ENCODE results near the gene LOXL4. TPM values are rescaled to one million over a fixed set of nuclear protein-coding genes. Genes with fewer than 3 reads are reported as not detected.
"Not testable (repeated sequence)": the region's sequence is repeated elsewhere in the genome, so short reads cannot be mapped to it uniquely, and the experiment has no call there.

Gene LOXL4
- total RNA-seq, 1 donor from 2014 or later: 0.55 TPM

- no peak for DNase-seq (ENCODE audit: low spot score)
- no peak for ATAC-seq
These were observed 20.0 kb downstream of the LOXL4 start for GRCh38 chr10:98248018-98248417.

GRCh38 chr10:98246911-98247805, 20.8 kb downstream of the LOXL4 start:
- no peak for DNase-seq (ENCODE audit: low spot score)
- no peak for ATAC-seq

GRCh38 chr10:98244586-98244985, 23.4 kb downstream of the LOXL4 start:
- DNase-seq (ENCODE audit: low spot score) (no peak), ATAC-seq (no peak)

GRCh38 chr10:98244141-98244540, 23.9 kb downstream of the LOXL4 start:
- no peak for DNase-seq (ENCODE audit: low spot score)
- ATAC-seq: no peak

GRCh38 chr10:98242823-98243222, 25.2 kb downstream of the LOXL4 start:
- no peak for DNase-seq (ENCODE audit: low spot score)
- peak; percentile 33 for ATAC-seq

- DNase-seq (ENCODE audit: low spot score): no peak
- ATAC-seq: no peak
These were observed 27.5 kb downstream of the LOXL4 start for GRCh38 chr10:98240524-98240923.

- ATAC-seq (no peak), DNase-seq (ENCODE audit: low spot score) (no peak)
These were observed 29.6 kb downstream of the LOXL4 start for GRCh38 chr10:98238391-98238790.

- no peak for DNase-seq (ENCODE audit: low spot score)
- ATAC-seq: no peak
These were observed 31.1 kb downstream of the LOXL4 start for GRCh38 chr10:98236862-98237261.

GRCh38 chr10:98235846-98236245, 32.1 kb downstream of the LOXL4 start:
- DNase-seq (ENCODE audit: low spot score): no peak
- no peak for ATAC-seq

- ATAC-seq: no peak
- DNase-seq (ENCODE audit: low spot score): no peak
These were observed 36.6 kb downstream of the LOXL4 start for GRCh38 chr10:98231417-98231816.

- DNase-seq (ENCODE audit: low spot score); ATAC-seq: not testable (repeated sequence)
These were observed 39.7 kb downstream of the LOXL4 start for GRCh38 chr10:98228266-98228665.

- not testable (repeated sequence) for DNase-seq (ENCODE audit: low spot score); ATAC-seq
These were observed 40.3 kb downstream of the LOXL4 start for GRCh38 chr10:98227713-98228112.

- ATAC-seq (no peak), DNase-seq (ENCODE audit: low spot score) (no peak)
These were observed 41.4 kb downstream of the LOXL4 start for GRCh38 chr10:98226508-98227144.

GRCh38 chr10:98224996-98225395, 43.0 kb downstream of the LOXL4 start:
- no peak for ATAC-seq
- DNase-seq (ENCODE audit: low spot score): no peak

- no peak for ATAC-seq
- no peak for DNase-seq (ENCODE audit: low spot score)
These were observed 43.5 kb downstream of the LOXL4 start for GRCh38 chr10:98224509-98224908.

- ATAC-seq: no peak
- no peak for DNase-seq (ENCODE audit: low spot score)
These were observed 44.1 kb downstream of the LOXL4 start for GRCh38 chr10:98223874-98224273.

- no peak for ATAC-seq
- no peak for DNase-seq (ENCODE audit: low spot score)
These were observed 50.2 kb downstream of the LOXL4 start for GRCh38 chr10:98217801-98218200.

- ATAC-seq: no peak
- no peak for DNase-seq (ENCODE audit: low spot score)
These were observed 52.6 kb downstream of the LOXL4 start for GRCh38 chr10:98215373-98215772.

- ATAC-seq: no peak
These were observed 54.3 kb downstream of the LOXL4 start for GRCh38 chr10:98213740-98214139.

GRCh38 chr10:98212196-98212595, 55.8 kb downstream of the LOXL4 start:
- ATAC-seq (no peak), DNase-seq (ENCODE audit: low spot score) (no peak)

More at GRCh38 chr10:98213740-98214139, 54.3 kb downstream of the LOXL4 start:
- no peak for DNase-seq (ENCODE audit: low spot score)

- DNase-seq (ENCODE audit: low spot score) (no peak), ATAC-seq (peak; percentile 29)
These were observed 58.6 kb downstream of the LOXL4 start for GRCh38 chr10:98209441-98209840.

GRCh38 chr10:98208925-98209324, 59.1 kb downstream of the LOXL4 start:
- DNase-seq (ENCODE audit: low spot score) (no peak), ATAC-seq (no peak)
